ENCODE data around the gene LIN7B. TPM values are rescaled to one million over a fixed set of nuclear protein-coding genes. Genes with fewer than 3 reads are reported as not detected.

The LIN7B gene
- total RNA-seq, 1 donor from 2014 or later, result 3.2 TPM

- DNase-seq (ENCODE audit: low read depth) (no peak), FAIRE-seq (no peak)
- Histone ChIP-seq H3K27me3 (ENCODE audit: control insufficient read depth, insufficient read depth, low read length) (no peaks in the 10 kb centered on the region), H3K4me3 (ENCODE audit: low read depth, low read length) (no peak overlapping the region), H3K36me3 (ENCODE audit: control insufficient read depth, insufficient read depth, low read length) (no peaks in the 10 kb centered on the region)
- TF ChIP-seq, protein P1, sequence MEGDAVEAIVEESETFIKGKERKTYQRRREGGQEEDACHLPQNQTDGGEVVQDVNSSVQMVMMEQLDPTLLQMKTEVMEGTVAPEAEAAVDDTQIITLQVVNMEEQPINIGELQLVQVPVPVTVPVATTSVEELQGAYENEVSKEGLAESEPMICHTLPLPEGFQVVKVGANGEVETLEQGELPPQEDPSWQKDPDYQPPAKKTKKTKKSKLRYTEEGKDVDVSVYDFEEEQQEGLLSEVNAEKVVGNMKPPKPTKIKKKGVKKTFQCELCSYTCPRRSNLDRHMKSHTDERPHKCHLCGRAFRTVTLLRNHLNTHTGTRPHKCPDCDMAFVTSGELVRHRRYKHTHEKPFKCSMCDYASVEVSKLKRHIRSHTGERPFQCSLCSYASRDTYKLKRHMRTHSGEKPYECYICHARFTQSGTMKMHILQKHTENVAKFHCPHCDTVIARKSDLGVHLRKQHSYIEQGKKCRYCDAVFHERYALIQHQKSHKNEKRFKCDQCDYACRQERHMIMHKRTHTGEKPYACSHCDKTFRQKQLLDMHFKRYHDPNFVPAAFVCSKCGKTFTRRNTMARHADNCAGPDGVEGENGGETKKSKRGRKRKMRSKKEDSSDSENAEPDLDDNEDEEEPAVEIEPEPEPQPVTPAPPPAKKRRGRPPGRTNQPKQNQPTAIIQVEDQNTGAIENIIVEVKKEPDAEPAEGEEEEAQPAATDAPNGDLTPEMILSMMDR (IDR thresholded peaks at IDR 0.05; ENCODE audit: insufficient read depth, low read length, severe bottlenecking), result no peak
Observed at GRCh38 chr19:49130325-49130724, 16.2 kb downstream of the LIN7B start.

- no peaks in the 10 kb centered on the region for H3K36me3 ChIP-seq (ENCODE audit: control insufficient read depth, insufficient read depth, low read length)
- FAIRE-seq, result no peak
- TF ChIP-seq, protein P1 (IDR thresholded peaks at IDR 0.05; ENCODE audit: insufficient read depth, low read length, severe bottlenecking), result no peak
- no peaks in the 10 kb centered on the region for H3K27me3 ChIP-seq (ENCODE audit: control insufficient read depth, insufficient read depth, low read length)
- peak overlapping the region; percentile 32 for H3K4me3 ChIP-seq (ENCODE audit: low read depth, low read length)
- DNase-seq (ENCODE audit: low read depth), result no peak
Observed at GRCh38 chr19:49132974-49133609, 18.9 kb downstream of the LIN7B start.

DNA sequence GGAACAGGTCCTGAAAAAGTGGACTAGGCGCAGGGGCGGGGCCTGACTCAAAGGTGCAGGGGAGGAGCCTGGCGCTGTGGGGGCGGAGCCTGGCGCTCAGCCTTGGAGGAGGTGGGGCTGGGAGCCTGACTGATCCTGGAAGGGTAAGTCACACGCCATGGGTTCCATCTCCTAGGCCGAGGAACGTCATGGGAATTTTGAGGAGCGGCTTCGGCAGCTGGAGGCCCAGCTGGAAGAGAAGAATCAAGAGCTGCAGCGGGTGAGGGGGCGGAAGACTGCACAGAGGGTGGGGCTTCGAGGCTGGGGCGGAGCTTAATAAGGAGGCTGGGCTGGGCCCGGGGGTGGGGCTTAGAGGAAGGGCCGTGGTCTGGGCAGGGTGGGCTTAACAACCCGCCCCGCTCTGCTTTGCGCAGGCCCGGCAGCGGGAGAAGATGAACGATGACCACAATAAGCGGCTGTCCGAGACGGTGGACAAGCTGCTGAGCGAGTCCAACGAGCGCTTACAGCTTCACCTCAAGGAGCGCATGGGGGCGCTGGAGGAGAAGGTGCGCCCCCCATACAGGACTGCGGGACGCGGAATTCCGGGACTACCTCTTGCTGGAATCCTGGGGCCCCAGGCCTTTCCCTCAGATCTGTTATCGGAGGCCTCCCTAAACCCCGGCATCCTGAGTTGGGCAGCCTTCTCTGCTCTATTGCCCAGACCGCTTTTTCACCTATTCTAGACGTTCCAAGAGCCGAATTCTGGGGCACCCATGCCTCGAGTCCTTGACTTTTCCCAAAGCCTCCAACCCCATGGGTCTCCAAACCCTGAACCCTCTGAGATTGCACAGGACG lies 19.7 kb downstream of the LIN7B start:
- no peaks in the 10 kb centered on the region for H3K27me3 ChIP-seq (ENCODE audit: control insufficient read depth, insufficient read depth, low read length)
- no peaks in the 10 kb centered on the region for H3K36me3 ChIP-seq (ENCODE audit: control insufficient read depth, insufficient read depth, low read length)
- DNase-seq (ENCODE audit: low read depth) (peak; percentile 75), FAIRE-seq (no peak)
- H3K4me3 ChIP-seq (ENCODE audit: low read depth, low read length), result peak overlapping the region; percentile 32
- TF ChIP-seq, protein P1 (IDR thresholded peaks at IDR 0.05; ENCODE audit: insufficient read depth, low read length, severe bottlenecking), result peak; percentile 15

DNA sequence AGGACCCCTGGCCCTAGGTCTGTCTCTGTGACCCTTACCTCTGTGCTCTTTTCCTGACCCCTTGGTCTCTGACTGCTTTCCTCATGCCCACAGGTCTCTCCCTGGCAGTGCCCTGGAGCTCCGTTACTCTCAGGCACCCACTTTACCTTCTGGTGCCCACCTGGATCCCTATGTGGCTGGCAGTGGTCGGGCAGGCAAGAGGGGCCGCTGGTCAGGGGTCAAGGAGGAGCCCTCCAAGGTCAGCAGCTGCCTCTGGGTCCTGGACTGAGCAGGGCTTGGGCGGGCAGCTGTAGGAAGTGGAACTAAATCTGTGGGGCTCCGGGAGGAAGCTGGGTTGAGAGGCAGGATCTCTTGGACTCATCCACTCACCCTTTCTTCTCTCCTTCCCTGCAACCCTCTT lies 21.5 kb downstream of the LIN7B start:
- no peaks in the 10 kb centered on the region for H3K27me3 ChIP-seq (ENCODE audit: control insufficient read depth, insufficient read depth, low read length)
- FAIRE-seq (no peak), DNase-seq (ENCODE audit: low read depth) (no peak)
- no peaks in the 10 kb centered on the region for H3K36me3 ChIP-seq (ENCODE audit: control insufficient read depth, insufficient read depth, low read length)
- TF ChIP-seq, protein P1 (IDR thresholded peaks at IDR 0.05; ENCODE audit: insufficient read depth, low read length, severe bottlenecking), result no peak
- H3K4me3 ChIP-seq (ENCODE audit: low read depth, low read length), result no peak overlapping the region

DNA sequence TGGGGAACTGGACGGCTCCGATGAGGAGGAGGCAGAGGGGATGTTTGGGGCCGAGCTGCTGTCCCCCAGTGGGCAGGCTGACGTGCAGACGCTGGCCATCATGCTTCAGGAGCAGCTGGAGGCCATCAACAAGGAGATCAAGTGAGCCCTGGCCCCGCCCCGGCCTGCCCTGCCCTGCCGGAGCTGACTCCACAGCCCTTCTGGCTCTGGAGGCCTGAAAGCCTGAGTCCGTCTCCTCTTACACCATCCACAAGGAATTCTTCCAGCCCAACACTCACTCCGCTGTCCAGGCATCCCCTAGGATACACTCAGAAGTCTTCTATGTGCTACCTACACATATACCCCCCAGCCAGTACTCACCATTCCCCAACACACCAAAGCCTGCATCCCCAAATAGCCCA lies 22.6 kb downstream of the LIN7B start:
- no peak overlapping the region for H3K4me3 ChIP-seq (ENCODE audit: low read depth, low read length)
- no peak for DNase-seq (ENCODE audit: low read depth)
- no peaks in the 10 kb centered on the region for H3K27me3 ChIP-seq (ENCODE audit: control insufficient read depth, insufficient read depth, low read length)
- no peaks in the 10 kb centered on the region for H3K36me3 ChIP-seq (ENCODE audit: control insufficient read depth, insufficient read depth, low read length)
- TF ChIP-seq, protein P1 (IDR thresholded peaks at IDR 0.05; ENCODE audit: insufficient read depth, low read length, severe bottlenecking), result no peak
- no peak for FAIRE-seq
